GM12872 (cell line): ENCODE results near the gene UBQLN1.

Source experiments
- TF ChIP-seq, protein P1 (sequence below): IDR thresholded peaks from 3 replicates; pipeline ENCODE4 v1.5.1; 2011; ENCODE audit warnings: low read depth, mild to moderate bottlenecking, low read length, moderate library complexity; ENCODE audit not compliant: insufficient read depth

UBQLN1 gene

GRCh38 chr9:83620841-83621636 lies 86.7 kb downstream of the UBQLN1 start:
- TF ChIP-seq, protein P1, sequence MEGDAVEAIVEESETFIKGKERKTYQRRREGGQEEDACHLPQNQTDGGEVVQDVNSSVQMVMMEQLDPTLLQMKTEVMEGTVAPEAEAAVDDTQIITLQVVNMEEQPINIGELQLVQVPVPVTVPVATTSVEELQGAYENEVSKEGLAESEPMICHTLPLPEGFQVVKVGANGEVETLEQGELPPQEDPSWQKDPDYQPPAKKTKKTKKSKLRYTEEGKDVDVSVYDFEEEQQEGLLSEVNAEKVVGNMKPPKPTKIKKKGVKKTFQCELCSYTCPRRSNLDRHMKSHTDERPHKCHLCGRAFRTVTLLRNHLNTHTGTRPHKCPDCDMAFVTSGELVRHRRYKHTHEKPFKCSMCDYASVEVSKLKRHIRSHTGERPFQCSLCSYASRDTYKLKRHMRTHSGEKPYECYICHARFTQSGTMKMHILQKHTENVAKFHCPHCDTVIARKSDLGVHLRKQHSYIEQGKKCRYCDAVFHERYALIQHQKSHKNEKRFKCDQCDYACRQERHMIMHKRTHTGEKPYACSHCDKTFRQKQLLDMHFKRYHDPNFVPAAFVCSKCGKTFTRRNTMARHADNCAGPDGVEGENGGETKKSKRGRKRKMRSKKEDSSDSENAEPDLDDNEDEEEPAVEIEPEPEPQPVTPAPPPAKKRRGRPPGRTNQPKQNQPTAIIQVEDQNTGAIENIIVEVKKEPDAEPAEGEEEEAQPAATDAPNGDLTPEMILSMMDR: peak; percentile 74

DNA sequence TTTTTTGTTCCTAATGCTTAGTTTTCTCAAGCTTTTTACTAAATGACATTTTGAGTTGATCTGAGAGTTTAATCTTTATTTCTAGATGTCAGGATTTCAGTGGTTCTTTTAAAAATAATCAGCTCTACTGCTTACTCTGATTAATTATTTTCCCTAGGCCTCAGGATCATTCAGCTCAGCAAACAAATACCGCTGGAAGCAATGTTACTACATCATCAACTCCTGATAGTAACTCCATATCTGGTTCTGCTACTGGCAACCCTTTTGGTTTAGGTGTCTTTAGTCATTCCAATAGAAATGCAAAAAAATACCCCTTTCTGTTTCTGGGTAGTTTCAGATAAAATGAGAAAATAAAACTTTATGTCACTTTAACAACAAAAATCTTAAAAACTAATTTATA lies 90.5 kb downstream of the UBQLN1 start:
- TF ChIP-seq, protein P1: no peak
